Uterus (tissue), 2 donors: ENCODE measurements around the gene MED13L.

ENCODE experiments used
- CTCF ChIP-seq, 4 experiments: fragments of 200-600 bp in 2 of 4; fragments of 450-650 bp in 2 of 4; sonication (generic) in 2 of 4; IDR thresholded peaks; one replicate each; pipeline ENCODE4 v1.5.1; 2016 to 2019; ENCODE audit warnings: antibody characterized with exemption in 4 of 4, mild to moderate bottlenecking in 2 of 4, moderate library complexity in 1 of 4
- POLR2A ChIP-seq, 2 donors: fragments of 450-650 bp; IDR thresholded peaks; one replicate each; pipeline ENCODE4 v1.6.1; 2016; ENCODE audit warnings: antibody characterized with exemption in 2 of 2, mild to moderate bottlenecking in 1 of 2, moderate library complexity in 1 of 2

GRCh38 chr12:116213014-116213413 lies 64.5 kb downstream of the MED13L start:
- TF ChIP-seq CTCF (IDR thresholded peaks at IDR 0.05) (no peak), POLR2A (IDR thresholded peaks at IDR 0.05) (no peak)
